Hematopoietic multipotent progenitor cell (in vitro differentiated cells): ENCODE measurements around the gene CRK. TPM values are rescaled to one million over a fixed set of nuclear protein-coding genes. Genes with fewer than 3 reads are reported as not detected.
A peak's percentile ranks its signal among the peaks of the same experiment; 100 is the strongest.

ENCODE experiments used
- DNase-seq, 3 donors: peaks; one replicate each; pipeline ENCODE4 v3.0.0-alpha.2; 2011 to 2015; ENCODE audit warnings: low read depth in 2 of 3, low spot score in 2 of 3
- total RNA-seq: library from RNA; depleted of rRNA; stranded (reverse); fragments of >200 nt; gene quantifications from one replicate; pipeline ENCODE4 v1.2.3, GENCODE V29; 2012

CRK gene
- total RNA-seq, 1 donor: 24.5 TPM

DNA sequence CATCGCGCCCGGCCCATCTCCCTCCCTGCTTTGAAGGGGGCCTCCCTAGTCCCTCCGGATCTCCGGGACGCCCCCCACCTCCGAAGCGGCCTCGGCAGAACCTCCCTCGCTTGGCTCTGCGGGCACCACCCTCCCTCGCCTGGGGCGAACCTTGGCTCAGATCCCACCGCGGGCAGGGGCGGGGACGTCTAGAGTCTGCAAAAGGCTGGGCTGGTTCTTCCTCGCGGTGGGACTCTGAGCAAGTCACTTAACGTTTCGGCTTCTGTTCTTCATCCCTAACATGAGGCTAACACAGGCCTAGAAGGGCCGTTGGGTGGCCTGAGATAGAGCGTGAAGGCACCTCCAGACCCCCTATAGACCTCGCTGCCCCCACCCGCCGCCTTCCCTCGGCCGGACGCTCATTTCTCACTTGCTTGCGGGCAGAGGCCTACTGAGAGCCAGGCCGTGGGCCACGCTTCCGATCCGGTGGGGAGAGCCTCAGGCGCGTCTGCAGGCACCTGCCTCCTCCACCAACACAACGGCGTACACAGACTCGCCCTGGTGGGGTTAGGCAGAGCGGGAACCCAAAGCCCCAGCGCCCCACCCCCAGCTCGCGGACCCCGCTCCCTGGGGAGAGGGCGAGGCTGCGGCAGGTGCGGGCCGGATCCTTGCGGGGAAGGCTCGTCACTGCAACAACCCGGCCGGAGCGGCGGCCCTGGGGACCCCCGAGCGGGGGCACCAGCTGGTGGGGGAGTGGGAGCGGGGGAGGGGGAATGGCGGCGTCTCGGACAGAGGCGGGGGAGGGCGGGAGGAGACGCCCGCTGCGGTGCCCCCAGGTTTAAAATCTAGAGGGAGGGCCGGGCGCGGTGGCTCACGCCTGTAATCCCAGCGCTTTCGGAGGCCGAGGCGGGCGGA lies 31.0 kb upstream of the CRK start:
- peak; percentile 55 to 70 (median 69) for DNase-seq

GRCh38 chr17:1485423-1486376 lies 29.7 kb upstream of the CRK start:
- no peak for DNase-seq

DNA sequence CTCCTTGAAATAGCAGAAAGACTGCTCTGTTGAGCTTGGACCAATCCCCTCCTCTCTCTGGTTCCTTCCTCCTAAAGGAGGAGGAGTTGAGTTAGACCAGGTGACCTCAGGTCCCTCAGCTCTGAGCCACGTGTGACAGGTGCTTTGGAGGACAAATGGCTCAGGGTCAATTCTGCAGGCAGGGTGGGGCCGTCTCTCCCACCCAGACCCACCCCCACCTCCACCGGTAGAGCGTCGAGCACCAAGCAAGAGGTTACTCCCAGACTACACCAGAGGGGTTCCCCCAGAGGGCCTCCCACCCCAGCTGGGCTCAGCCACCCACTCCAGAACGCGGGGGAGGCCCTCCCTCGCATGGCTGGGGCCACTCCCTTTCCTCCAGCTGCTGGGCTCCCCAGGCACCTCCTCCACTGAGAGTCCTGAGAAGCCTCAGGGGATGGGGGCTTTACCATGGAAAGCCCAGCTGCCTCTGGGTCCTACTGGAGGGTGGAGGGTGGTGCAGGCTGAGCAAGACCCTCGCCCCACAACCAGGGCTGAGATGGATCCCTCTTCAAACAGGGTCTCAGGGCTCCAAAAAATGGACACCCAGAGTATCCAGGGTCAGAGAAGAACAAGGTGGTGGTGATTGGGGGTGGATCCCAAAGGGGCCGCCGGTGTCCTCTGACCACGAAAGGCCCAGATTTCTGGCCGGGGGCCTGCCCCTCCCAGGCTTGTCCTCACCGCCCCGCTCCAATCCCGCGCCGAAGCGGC lies 28.8 kb upstream of the CRK start:
- DNase-seq: peak in 2 of 3 donors; percentile 69 to 71

DNA sequence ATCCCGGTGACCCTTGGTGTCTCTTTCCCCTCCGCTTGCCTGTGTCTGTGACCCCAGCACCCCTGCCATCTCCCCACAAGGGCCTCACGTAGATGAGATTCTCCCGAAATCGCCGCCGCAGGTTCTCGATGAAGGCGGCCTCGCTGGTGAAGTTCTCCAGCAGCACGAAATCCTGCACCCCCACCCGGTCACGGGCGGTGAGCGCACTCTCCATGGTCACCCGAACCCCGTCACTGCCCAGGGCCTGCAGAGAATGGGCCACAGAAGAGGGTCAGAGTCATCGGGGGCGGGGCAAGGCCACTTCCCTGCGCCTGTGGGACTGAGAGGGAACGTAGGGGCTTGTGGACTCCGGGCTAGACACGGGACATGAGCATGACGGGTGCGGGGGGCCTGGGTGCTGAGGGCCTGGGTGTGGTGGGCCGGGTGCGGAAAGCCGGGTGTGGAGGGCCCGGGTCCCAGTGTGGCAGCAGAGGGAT lies 28.1 kb upstream of the CRK start:
- DNase-seq: no peak

GRCh38 chr17:1482680-1483079 lies 26.6 kb upstream of the CRK start:
- DNase-seq: no peak

GRCh38 chr17:1481736-1482135 lies 25.7 kb upstream of the CRK start:
- no peak for DNase-seq

DNA sequence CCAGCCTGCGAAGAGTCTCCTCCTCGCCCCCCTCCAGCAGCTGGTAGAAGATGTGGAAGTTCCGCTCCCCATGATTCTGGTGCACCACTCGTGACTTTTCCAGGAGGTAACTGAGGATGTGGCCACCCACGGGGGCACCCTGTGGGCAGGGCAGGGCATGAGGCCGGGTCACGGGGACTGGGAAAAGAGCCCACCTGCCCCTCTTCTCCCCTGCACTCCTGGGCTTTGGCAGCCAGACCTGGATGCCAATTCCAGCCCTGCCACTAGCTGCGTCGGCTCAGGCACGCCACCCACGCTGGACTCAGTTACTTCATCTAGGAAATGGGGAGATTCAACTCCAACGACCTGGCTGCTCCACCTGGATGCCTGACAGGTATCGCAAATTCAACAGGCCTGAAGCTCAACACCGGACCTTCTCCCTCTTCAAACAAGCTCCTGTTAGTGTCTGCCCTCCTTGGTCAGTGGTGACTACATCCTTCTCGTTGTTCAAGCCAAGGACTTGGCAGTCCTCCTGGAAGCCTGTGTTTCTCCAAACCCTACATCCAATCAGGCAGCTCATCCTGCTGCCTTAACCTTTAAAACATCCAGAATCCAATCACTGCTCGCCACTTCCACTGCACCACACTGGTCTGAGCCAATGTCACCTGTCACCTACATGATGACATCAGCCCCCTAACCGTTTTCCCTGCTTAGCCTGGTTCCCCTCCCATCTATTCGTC lies 24.9 kb upstream of the CRK start:
- DNase-seq: no peak

DNA sequence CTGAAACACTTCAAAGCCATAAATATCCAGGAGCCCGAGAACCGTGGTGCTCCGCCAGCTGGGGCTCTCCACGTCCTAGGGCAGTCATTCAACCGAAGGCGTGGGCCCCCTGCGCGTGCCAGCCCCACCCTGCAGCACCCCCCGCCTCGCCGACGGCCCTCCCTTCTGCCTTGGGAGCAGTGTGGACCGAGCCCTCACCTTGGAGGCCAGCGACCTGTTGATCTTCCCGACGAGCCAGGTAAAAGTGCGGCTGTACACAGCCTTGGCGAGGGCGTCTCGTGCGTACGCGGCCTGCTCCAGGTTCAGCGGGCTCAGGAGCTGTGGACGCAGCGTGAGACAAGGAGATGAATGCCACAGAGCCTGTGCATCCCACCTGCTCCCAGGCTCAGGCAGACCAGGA lies 22.4 kb upstream of the CRK start:
- DNase-seq: no peak

DNA sequence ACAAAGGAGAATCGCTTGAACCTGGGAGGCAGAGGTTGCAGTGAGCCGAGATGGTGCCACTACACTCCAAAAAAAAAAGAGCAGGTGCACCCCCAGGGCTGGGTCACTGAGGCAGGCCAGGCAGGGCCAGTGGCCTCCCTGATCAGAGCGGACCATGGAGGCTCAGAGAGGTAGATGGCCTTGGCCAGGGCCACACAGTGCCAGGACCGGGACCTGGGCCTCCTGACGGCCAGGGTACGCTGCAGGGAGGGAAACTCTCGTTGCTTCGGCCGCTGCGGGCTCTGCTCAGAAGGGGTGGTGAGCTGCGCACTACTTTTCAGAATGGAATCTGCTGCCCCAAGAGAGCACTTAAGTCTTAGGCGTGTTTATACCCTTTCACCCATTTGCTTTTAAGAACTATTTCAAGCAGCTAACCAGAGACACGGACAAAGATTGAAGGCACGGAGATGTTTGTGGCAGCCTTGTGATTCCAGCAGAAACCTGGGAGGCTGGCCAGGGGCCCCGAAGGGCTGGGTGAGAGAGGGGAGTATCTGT lies 19.4 kb upstream of the CRK start:
- DNase-seq: no peak

DNA sequence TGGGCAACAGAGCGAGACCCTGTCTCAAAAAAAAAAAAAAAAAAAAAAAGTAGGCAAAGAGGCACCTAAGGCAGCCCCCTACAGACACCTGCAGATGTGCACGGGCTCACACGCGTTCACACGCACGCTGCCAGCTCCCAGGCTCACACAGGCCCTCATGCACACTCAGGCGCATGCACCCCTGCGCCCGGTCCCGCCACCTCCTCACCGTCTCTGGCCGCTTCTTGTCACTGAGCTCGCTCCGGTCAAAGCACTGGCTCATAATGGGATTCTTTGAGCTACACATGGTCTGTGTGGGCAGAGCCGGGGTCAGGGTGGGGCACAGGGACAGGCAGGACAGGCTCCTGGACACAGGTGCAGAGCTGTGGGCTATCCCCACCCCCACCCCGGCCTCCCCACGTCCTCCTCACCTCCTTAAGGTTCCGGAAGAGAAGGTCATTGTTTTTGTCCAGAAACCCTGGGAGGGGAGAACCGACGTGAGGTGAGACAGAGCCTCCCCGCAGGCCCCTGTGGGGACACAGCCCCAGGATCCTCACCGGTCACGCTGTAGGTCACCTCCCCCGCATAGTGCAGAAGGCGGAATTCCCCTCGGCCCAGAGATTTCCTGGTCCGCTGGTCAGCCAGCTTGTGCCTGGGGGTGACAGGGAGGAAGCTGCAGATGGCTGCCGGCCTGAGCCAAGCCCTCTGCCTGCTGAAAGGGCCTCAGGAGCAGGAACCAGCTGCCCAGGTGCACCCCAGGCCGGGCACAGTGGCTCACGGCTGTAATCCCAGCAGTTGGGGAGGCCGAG lies 18.6 kb upstream of the CRK start:
- no peak for DNase-seq

- no peak for DNase-seq
Observed at GRCh38 chr17:1473841-1474240, 17.8 kb upstream of the CRK start.

DNA sequence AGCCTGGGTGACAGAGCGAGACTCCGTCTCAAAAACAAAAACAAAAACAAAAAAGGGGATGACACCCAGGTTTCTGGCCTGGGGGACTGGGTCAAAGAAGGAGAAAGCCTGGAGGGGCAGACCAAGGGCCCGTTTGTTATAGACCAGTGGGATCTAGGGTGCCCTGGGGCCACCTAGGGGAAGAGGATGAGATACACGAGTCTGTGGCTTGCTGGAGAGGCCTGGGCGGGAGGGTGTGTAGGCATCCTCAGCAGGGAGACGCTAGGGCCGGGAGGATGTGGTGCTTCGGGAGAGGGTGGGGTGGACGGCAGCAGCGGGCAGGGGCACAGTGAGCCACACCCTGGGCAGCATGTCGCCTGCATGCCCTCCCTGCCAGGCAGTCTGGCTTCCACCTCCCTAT lies 17.1 kb upstream of the CRK start:
- peak in 1 of 3 donors; percentile 37 for DNase-seq

DNA sequence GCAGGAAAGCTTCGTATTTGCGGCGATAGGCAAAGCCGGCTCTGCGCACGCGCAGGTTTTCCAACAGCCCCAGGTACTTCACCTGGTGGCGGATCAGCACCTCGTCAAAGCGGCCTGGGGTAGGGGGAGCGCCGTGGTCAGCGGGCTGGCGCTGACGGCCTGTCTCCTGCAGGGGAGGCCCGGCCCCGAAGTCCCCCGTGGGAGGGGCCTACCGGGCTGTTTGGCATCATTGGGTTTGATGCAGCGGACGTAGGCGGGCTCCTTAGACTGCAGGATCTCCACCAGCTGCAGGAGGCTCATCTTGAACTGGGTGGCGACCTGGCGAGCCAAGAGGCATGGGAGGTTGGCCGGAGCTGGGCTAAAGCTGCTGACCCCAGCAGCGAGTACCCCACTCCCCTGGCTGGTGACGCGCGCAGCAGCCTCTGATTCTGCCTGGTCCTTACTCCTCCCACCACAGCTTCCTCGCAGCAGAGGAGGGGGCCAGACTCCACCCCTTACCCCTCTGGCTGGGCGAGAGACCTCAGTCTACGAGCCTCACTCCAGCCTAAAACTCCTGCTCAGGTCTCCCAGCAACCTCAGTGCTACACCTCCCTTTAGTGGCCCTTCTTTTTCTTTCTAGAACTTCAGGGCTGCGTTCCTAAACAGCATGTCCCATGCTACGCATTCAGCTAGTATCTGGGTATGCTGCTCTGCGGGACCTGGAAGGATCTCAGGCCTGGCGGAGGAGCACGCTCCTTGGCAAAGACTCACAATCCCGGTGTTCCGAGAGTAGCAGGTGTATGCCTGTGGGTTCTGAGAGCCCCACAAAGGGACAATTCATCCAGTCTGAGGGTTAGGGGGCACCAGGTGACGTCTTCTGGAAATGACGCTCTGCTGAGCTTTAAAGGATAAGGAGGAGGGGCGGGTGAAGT lies 16.1 kb upstream of the CRK start:
- DNase-seq: no peak

DNA sequence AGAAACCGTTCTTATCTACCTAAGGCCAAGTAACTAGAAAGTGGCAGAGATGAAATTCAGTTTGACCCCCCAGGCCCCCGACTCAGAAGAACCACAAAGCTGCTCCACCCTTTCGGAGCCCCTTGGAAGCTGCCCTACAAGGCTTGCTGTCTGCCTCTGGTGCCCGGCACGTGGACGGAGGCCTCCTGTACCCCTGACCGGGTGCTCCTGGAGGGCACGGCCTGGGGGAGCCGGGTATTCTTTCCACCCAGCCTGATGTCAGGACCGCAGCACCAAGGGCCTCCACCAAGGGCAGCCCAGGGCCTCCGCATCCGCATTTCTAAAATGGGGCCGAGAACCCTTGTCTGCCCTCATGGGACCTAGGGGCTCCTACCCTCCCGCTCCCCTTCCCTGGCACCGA lies 15.5 kb upstream of the CRK start:
- no peak for DNase-seq

- DNase-seq: no peak
Observed at GRCh38 chr17:1470755-1471462, 14.9 kb upstream of the CRK start.

DNA sequence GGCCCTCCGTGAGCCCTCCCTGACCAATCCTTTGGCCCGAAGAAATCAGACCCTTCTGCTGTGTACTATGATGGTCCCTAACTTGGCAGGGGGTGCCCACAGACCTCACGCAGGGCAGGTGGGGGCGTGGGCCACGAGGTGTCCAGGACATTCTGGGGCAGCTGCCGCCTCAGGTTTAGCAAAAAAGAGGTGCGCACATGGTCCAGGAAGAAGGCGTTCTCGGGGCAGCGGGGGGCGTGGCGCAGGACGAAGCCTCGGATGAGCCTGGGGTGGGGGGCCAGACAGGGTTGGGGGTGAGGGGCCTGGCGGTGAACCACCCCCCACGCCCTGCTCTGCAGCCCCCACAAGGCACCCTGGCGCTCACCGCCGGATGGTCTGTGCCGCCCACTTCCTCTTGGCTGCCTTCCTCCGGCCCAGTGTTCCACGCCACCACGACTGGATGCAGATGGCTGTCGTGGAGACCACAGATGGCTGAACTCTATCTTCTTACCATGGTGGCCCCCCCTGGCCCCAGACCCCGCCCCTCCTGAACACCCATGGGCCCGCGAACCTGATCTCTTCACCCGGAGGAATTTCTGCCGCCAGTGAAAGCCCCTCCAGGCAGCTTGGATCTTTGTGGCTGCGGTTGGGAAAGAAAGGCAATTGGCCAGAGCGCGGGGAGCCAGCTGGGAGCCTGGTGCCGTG lies 14.2 kb upstream of the CRK start:
- peak in 2 of 3 donors; percentile 45 to 70 for DNase-seq
